WTC11 (cell line): ENCODE data around the gene PTGER3.

ENCODE experiments used
- NR3C1 ChIP-seq: sonication (generic); formaldehyde crosslinking; conservative IDR thresholded peaks from 2 replicates; pipeline ENCODE4 v1.8.1; 2023; ENCODE audit warnings: low read depth, mild to moderate bottlenecking, missing genetic modification reagents
- TF ChIP-seq, protein P1 (sequence below): sonication (generic); formaldehyde crosslinking; IDR thresholded peaks from 2 replicates; pipeline ENCODE4 v1.8.1; 2023; ENCODE audit warnings: mild to moderate bottlenecking, moderate library complexity, missing genetic modification reagents

GRCh38 chr1:71089536-71090270, 42.1 kb upstream of the PTGER3 start:
- no peak for TF ChIP-seq NR3C1 (CRISPR knock-in tag)
- TF ChIP-seq, protein P1, sequence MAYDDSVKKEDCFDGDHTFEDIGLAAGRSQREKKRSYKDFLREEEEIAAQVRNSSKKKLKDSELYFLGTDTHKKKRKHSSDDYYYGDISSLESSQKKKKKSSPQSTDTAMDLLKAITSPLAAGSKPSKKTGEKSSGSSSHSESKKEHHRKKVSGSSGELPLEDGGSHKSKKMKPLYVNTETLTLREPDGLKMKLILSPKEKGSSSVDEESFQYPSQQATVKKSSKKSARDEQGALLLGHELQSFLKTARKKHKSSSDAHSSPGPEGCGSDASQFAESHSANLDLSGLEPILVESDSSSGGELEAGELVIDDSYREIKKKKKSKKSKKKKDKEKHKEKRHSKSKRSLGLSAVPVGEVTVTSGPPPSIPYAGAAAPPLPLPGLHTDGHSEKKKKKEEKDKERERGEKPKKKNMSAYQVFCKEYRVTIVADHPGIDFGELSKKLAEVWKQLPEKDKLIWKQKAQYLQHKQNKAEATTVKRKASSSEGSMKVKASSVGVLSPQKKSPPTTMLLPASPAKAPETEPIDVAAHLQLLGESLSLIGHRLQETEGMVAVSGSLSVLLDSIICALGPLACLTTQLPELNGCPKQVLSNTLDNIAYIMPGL (CRISPR knock-in tag), result no peak
